HG02763 (cell line): ENCODE data around the gene PLK3.
A peak's percentile ranks its signal among the peaks of the same experiment; 100 is the strongest.
"Not testable (repeated sequence)": the region's sequence is repeated elsewhere in the genome, so short reads cannot be mapped to it uniquely, and the experiment has no call there.

Experiments
- ATAC-seq: cut with Tn5 transposase; IDR thresholded peaks from one replicate; pipeline ENCODE4 v1.9.1; 2021; ENCODE audit warnings: mild to moderate bottlenecking, moderate library complexity; ENCODE audit not compliant: unreplicated experiment

PLK3 gene

DNA sequence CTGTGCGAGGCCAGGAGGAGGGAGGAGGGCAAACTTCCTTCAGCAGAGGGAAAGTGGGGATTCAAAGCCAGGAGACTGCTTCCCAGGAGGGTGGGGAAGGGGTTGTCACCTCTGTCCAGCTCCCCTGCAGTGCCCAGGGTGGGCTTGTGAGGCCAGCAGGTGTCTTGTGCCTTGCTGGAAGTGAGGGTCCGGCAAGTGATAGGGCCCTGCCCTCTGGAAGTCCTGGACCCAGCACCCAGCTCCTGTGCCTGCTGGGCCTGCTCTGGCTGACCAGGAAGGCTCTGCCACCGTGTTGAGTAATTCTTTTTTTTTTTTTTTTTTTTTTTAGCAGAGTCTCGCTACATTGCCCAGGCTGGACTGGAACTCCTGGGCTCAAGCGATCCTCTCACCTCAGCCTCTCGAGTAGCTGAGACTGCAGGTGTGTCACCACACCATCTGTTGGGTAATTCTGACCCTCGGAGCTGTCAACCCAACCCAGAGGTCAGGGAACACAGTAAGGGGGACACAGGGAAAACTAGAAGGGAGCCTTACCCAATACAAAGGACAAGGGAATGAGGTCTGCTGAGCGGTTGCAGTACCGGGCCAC is 13.2 kb upstream of the PLK3 start:
- ATAC-seq = no peak

DNA sequence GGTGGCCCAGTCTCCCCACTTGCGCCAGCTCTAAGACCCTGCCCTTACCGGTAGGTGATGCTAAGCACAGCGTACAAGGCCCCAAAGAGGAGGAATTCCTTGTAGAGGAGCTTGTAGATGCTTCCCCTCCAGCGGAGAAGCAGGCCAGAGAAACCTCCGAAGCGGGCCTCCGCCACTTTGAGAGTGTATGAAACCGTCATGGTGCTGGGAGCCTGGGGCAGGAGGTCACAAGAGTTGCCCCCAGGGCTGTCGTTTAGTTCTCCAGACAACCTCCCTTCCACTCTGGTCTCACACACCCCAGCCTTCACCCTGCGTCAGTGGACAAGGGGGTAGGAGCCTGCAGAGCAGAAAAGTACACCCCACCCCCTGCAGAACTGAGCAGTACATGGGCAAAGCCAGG is 12.7 kb upstream of the PLK3 start:
- ATAC-seq = no peak

DNA sequence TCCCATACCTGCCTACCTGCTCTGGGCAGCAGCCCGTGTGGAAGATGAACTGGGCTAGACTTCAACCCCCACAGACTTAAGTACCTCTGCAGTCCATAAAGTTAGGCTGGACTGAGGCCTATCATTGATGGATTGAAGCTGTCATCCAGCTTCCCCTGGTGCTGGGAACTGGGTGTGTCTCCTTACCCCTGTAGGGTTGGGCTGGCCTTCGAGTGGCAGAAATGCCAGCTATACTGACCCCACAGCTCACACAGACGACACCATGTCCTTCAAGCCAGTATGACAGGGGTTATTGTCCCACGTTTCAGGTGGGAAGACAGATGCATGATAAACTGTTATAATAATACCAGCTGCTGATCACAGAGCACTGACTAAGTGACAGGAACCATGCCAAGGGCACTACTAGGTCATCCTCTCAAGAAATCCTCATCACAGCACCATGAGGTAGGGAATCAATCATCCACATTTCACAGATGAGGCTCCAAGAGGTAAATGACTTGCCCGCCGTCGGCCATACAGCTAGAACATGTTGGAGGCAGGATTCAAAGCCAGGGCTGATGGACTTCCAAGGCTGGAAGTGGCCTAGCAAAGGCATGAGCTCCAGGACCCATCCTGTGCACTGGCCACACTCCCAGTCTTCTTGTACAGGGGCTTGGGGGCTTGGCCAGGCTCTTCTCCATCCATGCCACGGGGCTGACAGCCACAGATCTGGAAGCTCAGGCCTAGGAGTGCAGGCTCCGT is 11.9 kb upstream of the PLK3 start, which contains the start of gene BEST4:
BEST4 (minus strand) TSS at position 51 of the 741 bp plus-strand sequence. CDS start 465 bp downstream, outside the sequence.
- no peak for ATAC-seq

DNA sequence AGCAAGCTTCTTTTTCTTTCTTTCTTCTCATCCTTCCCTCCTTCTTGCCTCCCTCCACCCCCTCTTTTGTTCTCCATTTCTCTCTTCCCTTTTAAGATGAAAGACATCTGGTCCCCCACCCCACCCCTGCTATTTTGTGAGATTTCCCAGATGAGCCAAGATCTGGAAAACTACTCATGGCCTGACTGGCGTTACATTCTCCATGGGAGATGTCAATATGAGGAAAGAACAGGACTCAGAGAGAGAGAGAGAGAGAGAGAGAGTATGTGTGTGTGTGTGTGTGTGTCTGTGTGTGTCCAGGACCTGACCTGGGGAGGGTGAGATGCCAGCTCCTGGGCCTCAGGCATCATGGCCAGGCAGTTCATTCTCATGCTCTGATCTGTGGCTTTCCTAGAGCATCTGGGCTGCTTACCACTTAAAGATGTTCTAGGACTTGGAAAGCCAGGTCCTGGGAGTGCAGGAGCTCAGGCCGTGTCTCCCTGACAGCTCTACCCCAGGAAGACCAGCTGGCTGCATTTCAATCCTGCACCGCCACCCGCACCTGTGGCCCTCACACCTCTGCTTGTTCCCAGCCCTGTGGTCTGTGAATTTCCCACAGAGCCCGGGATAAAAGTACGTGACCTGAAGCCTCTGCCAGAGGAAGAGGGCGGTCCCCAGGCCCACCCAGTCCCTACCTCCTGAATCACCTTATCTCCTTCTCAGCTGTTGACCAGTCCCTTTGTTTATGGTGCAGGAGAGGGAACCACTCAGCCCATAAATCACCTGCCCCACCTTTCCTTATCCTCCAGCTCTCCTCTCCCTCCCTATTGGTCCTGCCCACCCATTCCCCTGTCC is 9.0 kb upstream of the PLK3 start:
- no peak for ATAC-seq

DNA sequence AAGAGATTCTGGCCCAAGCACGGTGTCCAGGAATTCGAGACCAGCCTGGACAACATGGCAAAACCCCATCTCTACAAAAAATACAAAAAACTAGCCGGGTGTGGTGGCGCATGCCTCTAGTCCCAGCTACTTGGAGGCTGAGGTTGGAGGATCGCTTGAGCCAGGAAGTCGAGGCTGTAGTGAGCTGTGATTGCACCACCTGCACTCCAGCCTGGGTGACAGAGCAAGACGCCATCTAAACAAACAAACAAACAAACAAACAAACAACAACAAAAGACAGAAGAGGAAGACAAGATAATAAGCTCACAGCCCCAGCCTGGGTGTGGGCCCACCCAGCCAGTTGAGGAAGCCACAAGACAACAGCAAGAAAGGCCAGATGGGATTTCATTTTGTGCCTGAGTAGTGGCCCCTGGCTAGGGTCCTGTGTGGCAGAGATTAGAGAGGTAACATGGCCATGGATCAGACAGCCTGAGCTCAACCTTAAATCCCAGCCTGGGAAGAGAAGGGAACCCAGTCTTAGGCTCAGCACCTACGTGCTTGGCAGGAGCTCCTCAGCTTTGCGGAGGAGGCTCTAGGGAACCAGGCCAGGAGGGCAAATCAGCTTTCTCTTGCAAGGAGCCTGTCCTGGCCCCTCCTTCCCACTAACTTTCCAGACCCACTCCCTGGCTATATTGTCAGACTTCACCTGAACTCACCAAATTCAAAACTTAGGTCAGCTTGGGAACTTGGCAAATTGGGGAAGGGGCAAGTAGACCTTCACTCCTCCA is 7.3 kb upstream of the PLK3 start:
- ATAC-seq = no peak

DNA sequence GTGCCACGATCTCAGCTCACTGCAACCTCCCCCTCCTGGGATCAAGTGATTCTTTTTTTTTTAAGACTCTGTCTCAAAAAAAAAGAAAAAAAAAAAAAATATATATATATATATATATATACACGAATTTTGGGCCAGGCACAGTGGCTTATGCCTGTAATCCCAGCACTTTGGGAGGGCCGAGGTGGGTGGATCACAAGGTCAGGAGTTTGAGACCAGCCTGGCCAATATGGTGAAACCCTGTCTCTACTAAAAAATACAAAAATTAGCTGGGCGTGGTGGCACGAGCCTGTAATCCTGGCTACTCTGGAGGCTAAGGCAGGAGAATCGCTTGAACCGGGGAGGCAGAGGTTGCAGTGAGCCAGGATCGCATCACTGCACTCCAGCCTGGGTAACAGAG is 2.3 kb upstream of the PLK3 start:
- not testable (repeated sequence) for ATAC-seq

DNA sequence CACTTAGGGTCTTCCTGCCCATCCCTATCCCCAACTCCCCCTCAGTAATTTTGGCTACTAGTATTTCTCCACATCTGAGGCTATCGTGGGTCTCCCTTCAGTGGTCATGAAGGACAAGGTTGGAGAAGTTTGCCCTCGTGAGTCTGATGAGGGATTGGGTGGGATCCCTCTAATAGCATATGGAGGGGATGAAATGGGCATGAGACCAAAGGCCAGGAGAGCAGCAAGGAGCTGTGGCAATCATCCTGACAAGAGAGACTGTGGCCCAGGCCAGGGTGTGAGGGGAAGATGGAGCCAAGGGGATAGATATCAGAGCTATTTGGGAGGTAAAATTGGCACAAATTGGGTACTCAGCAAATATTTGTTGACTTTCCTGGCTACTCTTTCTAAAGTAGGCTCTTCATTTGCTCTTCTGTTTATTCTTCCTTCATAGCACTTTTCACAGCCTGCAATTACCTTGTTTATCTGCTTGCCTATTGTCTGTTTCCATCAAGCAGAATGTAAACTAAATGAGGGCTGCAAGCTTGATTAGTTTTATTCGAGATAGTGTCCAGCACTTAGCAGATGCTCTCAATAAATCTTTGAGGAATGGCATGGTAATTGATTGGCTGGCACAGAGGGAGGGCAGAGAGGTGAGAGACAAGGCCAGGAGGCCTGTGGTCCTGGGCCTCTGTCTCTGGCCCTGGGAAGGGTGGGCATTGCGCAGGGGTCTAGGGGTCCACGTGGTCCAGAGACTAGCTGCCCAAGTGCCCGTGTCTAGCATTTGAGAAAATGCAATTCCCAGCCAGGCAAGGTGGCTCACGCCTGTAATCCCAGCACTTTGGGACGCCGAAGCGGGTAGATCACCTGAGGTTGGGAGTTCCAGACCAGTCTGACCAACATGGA is 1.5 kb upstream of the PLK3 start:
- ATAC-seq = no peak

DNA sequence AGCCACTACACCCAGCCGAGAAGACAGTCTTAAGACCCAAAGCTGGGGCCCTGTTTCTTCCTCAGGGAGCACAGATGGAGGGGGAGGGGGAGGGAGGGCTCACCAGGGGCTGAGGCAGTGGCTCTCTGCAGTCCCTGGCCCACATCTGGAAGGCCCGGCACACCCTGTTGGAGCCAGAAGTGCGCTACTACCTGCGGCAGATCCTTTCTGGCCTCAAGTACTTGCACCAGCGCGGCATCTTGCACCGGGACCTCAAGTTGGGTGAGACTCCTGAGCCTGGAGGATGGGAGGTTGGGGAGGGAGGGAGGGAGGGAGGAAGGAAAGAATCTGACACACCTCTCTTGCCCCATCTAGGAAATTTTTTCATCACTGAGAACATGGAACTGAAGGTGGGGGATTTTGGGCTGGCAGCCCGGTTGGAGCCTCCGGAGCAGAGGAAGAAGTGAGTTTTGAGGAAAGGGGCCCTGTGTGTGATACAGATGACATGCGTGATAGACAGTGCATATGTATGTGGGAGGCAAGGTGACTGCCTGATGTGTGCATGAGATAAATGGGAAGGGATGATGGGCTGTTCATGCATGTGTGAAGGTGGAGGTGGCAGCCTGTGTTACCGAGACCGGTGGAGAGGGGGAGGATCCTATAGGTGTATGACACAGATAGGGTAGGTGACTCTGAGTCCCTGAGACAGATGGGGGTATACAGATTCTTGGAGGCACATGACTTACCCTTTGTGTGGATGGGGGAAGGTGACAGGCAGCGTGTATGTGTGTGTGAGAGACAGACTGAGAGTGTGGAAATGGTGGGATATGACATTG is 1.5 kb downstream of the PLK3 start:
- no peak for ATAC-seq

DNA sequence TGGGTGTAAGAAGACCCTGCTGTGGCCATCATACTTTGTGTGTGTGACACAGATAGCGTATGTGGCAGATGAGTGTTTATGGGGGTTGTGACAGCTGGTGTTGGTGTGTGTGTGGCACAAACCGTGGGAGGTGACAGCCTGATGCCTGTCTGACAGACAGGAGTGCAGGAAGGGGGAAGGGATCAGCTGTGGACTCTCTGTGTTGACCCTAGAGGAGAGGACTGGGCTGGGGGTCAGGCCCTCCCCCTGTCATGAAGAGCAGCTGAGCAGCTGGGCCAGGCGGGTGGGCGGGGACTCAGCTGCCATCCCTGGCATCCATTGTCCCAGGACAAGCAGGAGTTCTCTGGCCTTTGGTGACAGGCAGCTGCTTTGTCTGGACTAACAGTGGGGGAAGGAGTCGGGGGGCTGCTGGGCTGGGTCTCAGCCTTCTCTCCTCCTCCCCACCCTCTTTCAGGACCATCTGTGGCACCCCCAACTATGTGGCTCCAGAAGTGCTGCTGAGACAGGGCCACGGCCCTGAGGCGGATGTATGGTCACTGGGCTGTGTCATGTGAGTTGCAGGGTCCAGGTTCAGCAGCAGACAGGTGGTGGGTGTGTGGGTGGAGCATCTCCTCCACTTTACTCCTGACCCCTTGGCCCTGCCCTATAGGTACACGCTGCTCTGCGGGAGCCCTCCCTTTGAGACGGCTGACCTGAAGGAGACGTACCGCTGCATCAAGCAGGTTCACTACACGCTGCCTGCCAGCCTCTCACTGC is 2.3 kb downstream of the PLK3 start:
- no peak for ATAC-seq

DNA sequence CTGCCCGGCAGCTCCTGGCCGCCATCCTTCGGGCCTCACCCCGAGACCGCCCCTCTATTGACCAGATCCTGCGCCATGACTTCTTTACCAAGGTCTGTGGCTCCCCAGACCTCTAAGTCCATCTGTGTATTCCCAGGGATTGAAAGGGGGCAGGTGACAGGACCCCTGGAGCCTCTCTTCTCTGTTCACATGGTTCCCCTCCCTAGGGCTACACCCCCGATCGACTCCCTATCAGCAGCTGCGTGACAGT is 2.8 kb downstream of the PLK3 start:
- ATAC-seq = no peak

DNA sequence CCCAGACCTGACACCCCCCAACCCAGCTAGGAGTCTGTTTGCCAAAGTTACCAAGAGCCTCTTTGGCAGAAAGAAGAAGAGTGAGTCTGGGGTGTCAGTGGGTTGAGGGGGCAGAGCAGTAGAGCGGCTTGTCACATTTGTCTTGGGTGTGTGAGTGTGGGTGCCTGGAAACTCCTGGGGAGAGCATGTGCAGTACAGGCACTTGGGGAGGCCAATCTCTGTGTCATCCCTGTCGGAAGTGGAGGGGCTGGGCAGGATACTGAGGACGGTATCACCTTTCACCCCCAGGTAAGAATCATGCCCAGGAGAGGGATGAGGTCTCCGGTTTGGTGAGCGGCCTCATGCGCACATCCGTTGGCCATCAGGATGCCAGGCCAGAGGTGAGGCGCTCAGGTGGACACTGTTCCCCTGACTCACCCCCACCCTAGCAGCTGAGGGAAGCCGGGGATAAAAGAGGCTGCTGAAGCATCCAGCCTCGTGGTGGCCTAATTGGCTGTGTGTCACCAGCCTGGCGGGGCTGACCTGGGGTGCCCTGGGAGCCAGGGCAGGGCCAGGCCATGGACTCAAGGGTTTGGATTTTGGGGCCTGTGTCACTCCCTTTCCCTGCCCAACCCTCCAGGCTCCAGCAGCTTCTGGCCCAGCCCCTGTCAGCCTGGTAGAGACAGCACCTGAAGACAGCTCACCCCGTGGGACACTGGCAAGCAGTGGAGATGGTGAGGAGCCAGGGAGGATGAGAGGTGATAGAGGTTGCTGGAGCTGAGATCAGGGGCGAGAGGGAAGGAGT is 3.3 kb downstream of the PLK3 start:
- ATAC-seq = no peak

DNA sequence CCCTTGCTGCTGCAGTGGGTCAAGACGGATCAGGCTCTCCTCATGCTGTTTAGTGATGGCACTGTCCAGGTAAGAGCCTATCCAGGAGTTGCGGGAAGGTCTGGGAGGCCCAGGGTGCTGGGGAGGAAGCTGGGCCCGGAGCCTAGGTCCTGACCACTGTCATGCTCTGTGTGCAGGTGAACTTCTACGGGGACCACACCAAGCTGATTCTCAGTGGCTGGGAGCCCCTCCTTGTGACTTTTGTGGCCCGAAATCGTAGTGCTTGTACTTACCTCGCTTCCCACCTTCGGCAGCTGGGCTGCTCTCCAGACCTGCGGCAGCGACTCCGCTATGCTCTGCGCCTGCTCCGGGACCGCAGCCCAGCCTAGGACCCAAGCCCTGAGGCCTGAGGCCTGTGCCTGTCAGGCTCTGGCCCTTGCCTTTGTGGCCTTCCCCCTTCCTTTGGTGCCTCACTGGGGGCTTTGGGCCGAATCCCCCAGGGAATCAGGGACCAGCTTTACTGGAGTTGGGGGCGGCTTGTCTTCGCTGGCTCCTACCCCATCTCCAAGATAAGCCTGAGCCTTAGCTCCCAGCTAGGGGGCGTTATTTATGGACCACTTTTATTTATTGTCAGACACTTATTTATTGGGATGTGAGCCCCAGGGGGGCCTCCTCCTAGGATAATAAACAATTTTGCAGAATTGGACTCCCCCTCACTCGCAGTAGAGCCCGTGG is 5.3 kb downstream of the PLK3 start:
- ATAC-seq = no peak

DNA sequence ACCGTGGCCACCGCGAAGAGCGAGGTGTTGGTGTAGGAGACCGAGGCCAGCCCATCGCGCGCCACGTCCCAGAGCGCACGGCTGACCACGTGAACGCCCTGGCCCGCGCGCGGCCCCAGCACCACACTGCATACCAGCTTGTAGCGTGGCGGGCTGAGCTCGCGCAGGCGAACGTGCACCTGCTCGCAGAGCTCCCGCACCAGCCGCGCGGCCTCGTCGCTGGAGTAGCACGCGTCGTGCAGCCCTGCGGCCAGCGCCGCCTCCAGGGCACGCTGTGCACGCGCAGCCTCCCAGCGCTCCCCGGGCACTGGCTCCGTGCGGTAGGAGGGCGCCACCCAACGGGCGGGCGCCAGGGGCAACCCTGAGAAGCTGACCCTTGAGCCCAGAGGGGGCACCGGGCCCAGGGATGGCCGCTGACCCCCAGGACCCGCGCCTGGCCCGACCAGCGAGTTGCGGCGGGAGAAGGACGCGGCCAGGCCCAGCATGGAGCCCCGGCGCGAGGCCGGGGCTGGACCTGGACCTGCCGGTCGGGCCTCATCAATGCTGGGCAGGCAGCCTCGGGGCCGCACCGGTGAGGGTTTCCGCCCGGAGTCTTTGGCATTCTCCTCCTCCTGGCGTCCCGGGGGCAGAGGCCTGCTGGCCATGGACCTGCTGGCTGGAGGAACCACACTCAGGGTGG is 6.0 kb downstream of the PLK3 start:
- ATAC-seq = no peak

DNA sequence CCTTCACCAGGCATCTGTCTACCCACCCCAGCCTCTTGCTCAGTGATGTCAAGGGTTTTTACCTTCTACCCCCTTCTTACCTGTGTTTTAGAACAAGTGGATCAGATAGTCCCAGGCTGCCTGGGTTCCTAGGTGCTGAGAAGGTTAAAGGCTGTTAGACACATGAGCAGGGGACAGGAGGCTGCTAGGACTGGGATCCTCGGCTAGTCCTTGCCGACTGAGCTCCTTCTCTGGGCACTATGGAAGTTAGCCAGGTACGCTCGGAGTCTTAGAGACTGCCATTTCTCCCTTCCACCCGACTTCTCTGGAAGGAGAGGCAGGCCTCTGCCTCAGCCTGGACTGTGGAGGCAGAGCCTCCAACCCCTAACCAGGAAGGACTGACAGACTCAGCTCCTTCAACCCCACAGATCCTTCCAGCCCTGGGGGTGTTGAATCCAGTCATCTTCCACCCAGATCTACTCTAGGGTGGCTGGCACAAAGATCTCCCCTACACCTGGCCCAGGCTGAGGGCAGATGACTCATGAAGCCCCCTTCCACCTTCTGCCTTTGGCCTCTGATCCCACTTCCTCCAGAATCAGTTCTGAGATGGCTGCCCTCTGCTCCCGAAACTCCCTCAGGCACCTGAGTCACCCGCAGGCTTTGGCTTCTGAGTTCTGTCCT is 6.7 kb downstream of the PLK3 start, which contains the start of gene DYNLT4:
DYNLT4 (minus strand) TSS at position 648 of the 660 bp plus-strand sequence. CDS start 683 bp downstream, outside the sequence.
- no peak for ATAC-seq

DNA sequence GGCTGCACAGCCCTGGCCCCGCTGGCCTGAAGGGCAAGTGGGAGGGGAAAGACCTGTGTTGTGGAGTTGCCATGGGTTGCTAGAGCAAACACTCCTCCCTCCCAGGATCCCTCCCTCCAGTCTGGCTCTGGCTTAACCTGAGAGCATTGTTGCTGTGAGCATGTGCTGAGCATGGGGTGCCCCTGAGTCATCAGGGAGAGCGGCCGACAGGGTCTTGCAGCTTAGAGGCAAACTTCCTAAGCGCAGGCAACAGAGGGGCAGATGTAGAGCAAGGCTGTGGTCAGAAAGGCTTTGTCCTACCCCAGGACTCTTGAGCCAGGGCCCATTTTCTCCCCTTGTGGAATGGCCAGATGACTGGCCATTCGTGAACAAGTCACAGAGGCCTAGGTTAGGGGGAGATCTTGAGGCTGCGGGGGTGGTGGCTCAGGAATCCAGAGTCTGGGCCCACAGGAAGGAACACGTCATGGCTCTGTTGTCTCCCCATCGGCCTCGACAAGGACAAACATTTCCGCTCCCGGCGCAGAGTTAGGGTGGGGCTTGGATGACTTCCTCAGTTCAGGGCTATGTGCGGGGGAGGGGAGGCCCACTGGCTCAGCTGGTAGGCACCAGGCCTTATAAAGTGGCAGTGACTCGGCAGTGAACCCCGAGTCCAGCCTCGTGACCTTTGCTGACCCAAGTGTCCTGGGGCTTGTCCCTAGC is 7.3 kb downstream of the PLK3 start:
- peak; percentile 33 for ATAC-seq
